ENCODE measurements around the gene CORIN.
"Not testable (repeated sequence)": the region's sequence is repeated elsewhere in the genome, so short reads cannot be mapped to it uniquely, and the experiment has no call there.

Gene CORIN

GRCh38 chr4:47763279-47763678 is 74.6 kb downstream of the CORIN start:
- in situ Hi-C loops (cut with HindIII; ENCODE audit: low sequenced_read_pairs), result no loop called here
- TF ChIP-seq CTCF (IDR thresholded peaks at IDR 0.05; ENCODE audit: low read depth, low read length, missing control alignments), result no peak
- no peak for DNase-seq (ENCODE audit: low read depth)
- no peak overlapping the region for H3K4me3 ChIP-seq (ENCODE audit: low read depth, low read length)

- no peak for DNase-seq (ENCODE audit: low read depth)
- TF ChIP-seq CTCF (IDR thresholded peaks at IDR 0.05; ENCODE audit: low read depth, low read length, missing control alignments), result no peak
- in situ Hi-C loops (cut with HindIII; ENCODE audit: low sequenced_read_pairs), result no loop called here
- no peak overlapping the region for H3K4me3 ChIP-seq (ENCODE audit: low read depth, low read length)
Measured at GRCh38 chr4:47762376-47763266, 75.2 kb downstream of the CORIN start.

DNA sequence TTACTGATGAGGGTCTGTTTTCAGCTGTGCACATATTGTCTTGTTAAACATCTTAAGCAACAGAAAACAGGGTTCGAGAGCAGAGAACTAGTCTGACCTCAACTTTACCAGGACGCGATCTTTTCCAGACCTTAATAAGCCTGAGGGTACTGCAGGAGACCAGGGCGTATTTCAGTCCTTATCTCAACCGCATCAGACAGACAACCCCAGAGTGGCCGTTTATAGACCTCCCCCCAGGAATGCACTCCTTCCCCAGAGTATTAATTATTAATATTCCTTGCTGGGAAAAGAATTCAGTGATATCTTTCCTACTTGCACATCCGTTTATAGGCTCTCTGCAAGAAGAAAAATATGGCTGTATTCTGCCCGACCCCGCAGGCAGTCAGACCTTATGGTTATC is 84.6 kb downstream of the CORIN start:
- H3K4me3 ChIP-seq (ENCODE audit: low read depth, low read length); DNase-seq (ENCODE audit: low read depth); in situ Hi-C loops (cut with HindIII; ENCODE audit: low sequenced_read_pairs): not testable (repeated sequence)

DNA sequence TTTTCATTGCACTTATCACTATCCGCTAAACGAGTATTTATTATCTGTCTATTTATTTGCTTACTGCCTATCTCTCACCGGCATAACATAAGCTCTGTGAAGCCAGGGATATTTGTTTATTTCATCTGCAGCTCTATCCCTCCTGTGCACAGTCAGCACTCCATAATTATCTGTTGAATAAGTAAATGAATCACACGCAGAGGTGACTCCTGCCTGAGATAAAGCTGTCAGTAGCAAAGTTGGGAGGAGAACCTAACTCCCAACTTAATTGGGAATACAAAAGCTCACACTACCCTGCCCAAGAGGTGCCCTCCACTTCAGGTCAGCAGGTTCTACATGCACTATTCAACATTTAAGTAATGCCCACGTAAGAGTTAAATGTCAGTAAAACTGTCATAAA is 85.7 kb downstream of the CORIN start:
- no peak for TF ChIP-seq CTCF (IDR thresholded peaks at IDR 0.05; ENCODE audit: low read depth, low read length, missing control alignments)
- in situ Hi-C loops (cut with HindIII; ENCODE audit: low sequenced_read_pairs), result no loop called here
- no peak for DNase-seq (ENCODE audit: low read depth)
- no peak overlapping the region for H3K4me3 ChIP-seq (ENCODE audit: low read depth, low read length)

- H3K4me3 ChIP-seq (ENCODE audit: low read depth, low read length), result no peak overlapping the region
- in situ Hi-C loops (cut with HindIII; ENCODE audit: low sequenced_read_pairs), result no loop called here
Measured at GRCh38 chr4:47750788-47751187, 87.1 kb downstream of the CORIN start.

DNA sequence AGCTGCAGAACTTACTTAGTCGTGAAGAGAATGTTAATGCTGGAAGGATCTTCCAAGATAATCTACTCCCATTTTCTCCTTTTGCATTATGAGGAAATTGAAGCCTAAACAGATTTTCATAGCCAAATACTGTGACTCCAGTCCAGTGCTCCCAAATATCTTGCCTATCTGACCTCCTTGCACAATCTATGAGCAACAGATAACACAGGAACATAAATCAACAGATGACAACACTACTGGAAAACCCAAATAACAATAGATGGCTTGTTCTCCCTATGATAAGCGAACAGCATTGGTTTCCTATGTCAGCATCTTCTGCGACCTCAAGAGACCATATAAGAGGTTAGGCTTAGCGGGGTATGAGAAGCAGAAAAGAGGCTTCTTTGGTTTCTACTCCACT is 88.0 kb downstream of the CORIN start:
- TF ChIP-seq CTCF (IDR thresholded peaks at IDR 0.05; ENCODE audit: low read depth, low read length, missing control alignments), result no peak
- DNase-seq (ENCODE audit: low read depth), result no peak
- no peak overlapping the region for H3K4me3 ChIP-seq (ENCODE audit: low read depth, low read length)
- in situ Hi-C loops (cut with HindIII; ENCODE audit: low sequenced_read_pairs), result no loop called here

More at GRCh38 chr4:47750788-47751187, 87.1 kb downstream of the CORIN start:
- TF ChIP-seq CTCF (IDR thresholded peaks at IDR 0.05; ENCODE audit: low read depth, low read length, missing control alignments), result no peak
- DNase-seq (ENCODE audit: low read depth), result no peak

- in situ Hi-C loops (cut with HindIII; ENCODE audit: low sequenced_read_pairs), result no loop called here
- DNase-seq (ENCODE audit: low read depth), result no peak
- TF ChIP-seq CTCF (IDR thresholded peaks at IDR 0.05; ENCODE audit: low read depth, low read length, missing control alignments), result no peak
- H3K4me3 ChIP-seq (ENCODE audit: low read depth, low read length), result no peak overlapping the region
Measured at GRCh38 chr4:47749060-47749459, 88.8 kb downstream of the CORIN start.

Data from astrocyte of the cerebellum (primary cell).